Measurements from ENCODE around the gene P4HA2. TPM values are rescaled to one million over a fixed set of nuclear protein-coding genes. Genes with fewer than 3 reads are reported as not detected.

The P4HA2 gene
- total RNA-seq, 3 donors from 2014 or later: 21.8 to 34.8 (median 26.2) TPM

GRCh38 chr5:132257131-132258101, 29.8 kb upstream of the P4HA2 start, which contains the start of gene PDLIM4:
TSS of gene PDLIM4 (plus strand) at chr5:132257696. CDS start at chr5:132257735, 39 bp downstream.
- intact Hi-C loops (cut with DNase I; ENCODE audit: low total_unique reads): no loop called here
- peak in 2 of 3 donors; percentile 32 to 48 for TF ChIP-seq POLR2AphosphoS5 (IDR thresholded peaks at IDR 0.05)
- TF ChIP-seq, protein P1, sequence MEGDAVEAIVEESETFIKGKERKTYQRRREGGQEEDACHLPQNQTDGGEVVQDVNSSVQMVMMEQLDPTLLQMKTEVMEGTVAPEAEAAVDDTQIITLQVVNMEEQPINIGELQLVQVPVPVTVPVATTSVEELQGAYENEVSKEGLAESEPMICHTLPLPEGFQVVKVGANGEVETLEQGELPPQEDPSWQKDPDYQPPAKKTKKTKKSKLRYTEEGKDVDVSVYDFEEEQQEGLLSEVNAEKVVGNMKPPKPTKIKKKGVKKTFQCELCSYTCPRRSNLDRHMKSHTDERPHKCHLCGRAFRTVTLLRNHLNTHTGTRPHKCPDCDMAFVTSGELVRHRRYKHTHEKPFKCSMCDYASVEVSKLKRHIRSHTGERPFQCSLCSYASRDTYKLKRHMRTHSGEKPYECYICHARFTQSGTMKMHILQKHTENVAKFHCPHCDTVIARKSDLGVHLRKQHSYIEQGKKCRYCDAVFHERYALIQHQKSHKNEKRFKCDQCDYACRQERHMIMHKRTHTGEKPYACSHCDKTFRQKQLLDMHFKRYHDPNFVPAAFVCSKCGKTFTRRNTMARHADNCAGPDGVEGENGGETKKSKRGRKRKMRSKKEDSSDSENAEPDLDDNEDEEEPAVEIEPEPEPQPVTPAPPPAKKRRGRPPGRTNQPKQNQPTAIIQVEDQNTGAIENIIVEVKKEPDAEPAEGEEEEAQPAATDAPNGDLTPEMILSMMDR (IDR thresholded peaks at IDR 0.05): no peak
- H3K27me3 ChIP-seq: no peaks in the 10 kb centered on the region
- peak in 1 of 2 donors; percentile 69 for DNase-seq (ENCODE audit: low spot score in 2 of 2)
- H3K36me3 ChIP-seq: no peaks in the 10 kb centered on the region
- peaks cover 16 to 43% of the 10 kb centered on the region in 2 donors for H3K4me1 ChIP-seq
- no peaks in the 10 kb centered on the region for H3K9me3 ChIP-seq
- H3K4me3 ChIP-seq: peak within 1 kb of the TSS; percentile 63 to 96 (median 85)
- H3K27ac ChIP-seq: peak within 1 kb of the TSS; percentile 90 to 95

DNA sequence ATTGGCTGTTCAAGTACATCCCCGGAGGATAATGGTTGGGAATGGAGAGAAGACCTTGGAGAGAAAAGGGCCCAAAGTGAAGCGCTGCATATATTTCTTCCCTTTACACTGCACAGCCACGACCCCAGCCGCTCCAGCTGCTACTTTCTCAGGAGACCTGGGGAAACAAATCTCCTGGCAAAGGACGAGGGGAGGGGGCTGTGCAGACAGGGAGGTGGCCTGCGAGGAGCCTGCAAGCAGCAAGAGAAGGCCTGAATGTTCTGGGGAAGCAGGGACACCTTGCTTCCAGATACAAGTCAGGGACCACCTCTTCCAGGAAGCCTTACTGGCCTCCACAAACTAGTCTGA, 29.1 kb upstream of the P4HA2 start:
- intact Hi-C loops (cut with DNase I; ENCODE audit: low total_unique reads): no loop called here
- peak overlapping the region in 2 of 3 donors; percentile 85 to 96 for H3K4me3 ChIP-seq
- no peak for DNase-seq (ENCODE audit: low spot score in 2 of 2)
- peaks cover 15 to 38% of the 10 kb centered on the region in 2 donors for H3K4me1 ChIP-seq
- peak overlapping the region; percentile 90 to 95 for H3K27ac ChIP-seq
- no peaks in the 10 kb centered on the region for H3K9me3 ChIP-seq
- no peak for TF ChIP-seq POLR2AphosphoS5 (IDR thresholded peaks at IDR 0.05)
- TF ChIP-seq POLR2A (IDR thresholded peaks at IDR 0.05): no peak
- H3K27me3 ChIP-seq: no peaks in the 10 kb centered on the region
- H3K36me3 ChIP-seq: no peaks in the 10 kb centered on the region

- Histone ChIP-seq H3K27ac (peak overlapping the region; percentile 90 to 95), H3K9me3 (no peaks in the 10 kb centered on the region), H3K4me1 (peaks cover 10 to 33% of the 10 kb centered on the region in 2 donors), H3K27me3 (no peaks in the 10 kb centered on the region), H3K36me3 (no peaks in the 10 kb centered on the region), H3K4me3 (peak overlapping the region in 1 of 3 donors; percentile 96)
- TF ChIP-seq, protein P1 (IDR thresholded peaks at IDR 0.05): no peak
- no peak for TF ChIP-seq POLR2AphosphoS5 (IDR thresholded peaks at IDR 0.05)
- no peak for TF ChIP-seq POLR2A (IDR thresholded peaks at IDR 0.05)
- peak in 1 of 2 donors; percentile 17 for DNase-seq (ENCODE audit: low spot score in 2 of 2)
- intact Hi-C loops (cut with DNase I; ENCODE audit: low total_unique reads): no loop called here
These were observed 28.6 kb upstream of the P4HA2 start for GRCh38 chr5:132256086-132256782.

- H3K4me3 ChIP-seq: peak overlapping the region in 1 of 3 donors; percentile 40
- H3K4me1 ChIP-seq: peaks cover 1 to 19% of the 10 kb centered on the region in 2 donors
- TF ChIP-seq, protein P1 (IDR thresholded peaks at IDR 0.05): no peak
- peak; percentile 15 to 75 (median 51) for TF ChIP-seq POLR2AphosphoS5 (IDR thresholded peaks at IDR 0.05)
- intact Hi-C loops (cut with DNase I; ENCODE audit: low total_unique reads): no loop called here
- no peaks in the 10 kb centered on the region for H3K9me3 ChIP-seq
- no peaks in the 10 kb centered on the region for H3K36me3 ChIP-seq
- H3K27me3 ChIP-seq: no peaks in the 10 kb centered on the region
- DNase-seq (ENCODE audit: low spot score in 2 of 2): peak; percentile 73 to 95
- H3K27ac ChIP-seq: peak overlapping the region; percentile 88 to 90
These were observed 26.8 kb upstream of the P4HA2 start for GRCh38 chr5:132254321-132254977.
